Ascending aorta (tissue), 2 donors: Measurements from ENCODE around the gene ASGR1. TPM values are rescaled to one million over a fixed set of nuclear protein-coding genes. Genes with fewer than 3 reads are reported as not detected.

Experiments used
- DNase-seq, 2 donors: peaks; one replicate each; pipeline ENCODE4 v3.0.0-alpha.2; 2019; ENCODE audit warnings: low spot score in 2 of 2
- H3K27ac ChIP-seq, 2 donors: fragments of 200-600 bp; sonication (generic); one replicate each; pipeline ENCODE4 v1.5.1; 2016 to 2017; ENCODE audit warnings: mild to moderate bottlenecking in 1 of 2
- H3K27me3 ChIP-seq: fragments of 200-600 bp; sonication (generic); one replicate; pipeline ENCODE4 v1.5.1; 2017
- H3K36me3 ChIP-seq, 2 donors: fragments of 200-600 bp; sonication (generic); one replicate each; pipeline ENCODE4 v1.5.1; 2016
- H3K4me1 ChIP-seq, 2 donors: fragments of 200-600 bp; sonication (generic); one replicate each; pipeline ENCODE4 v1.5.1; 2016 to 2017; ENCODE audit warnings: mild to moderate bottlenecking in 1 of 2
- H3K4me3 ChIP-seq, 2 donors: fragments of 200-600 bp; sonication (generic); one replicate each; pipeline ENCODE4 v1.5.1; 2016 to 2017; ENCODE audit warnings: mild to moderate bottlenecking in 1 of 2
- H3K9me3 ChIP-seq, 2 donors: fragments of 200-600 bp; sonication (generic); one replicate each; pipeline ENCODE4 v1.5.1; 2016
- intact Hi-C: fragments of 100-400 bp; cut with DNase I; formaldehyde crosslinking; loops from one replicate; pipeline ENCODE4 v1.15.1; 2023
- total RNA-seq: library from RNA; depleted of rRNA; stranded (reverse); fragments of >200 nt; gene quantifications from one replicate; pipeline ENCODE4 v1.1.0, GENCODE V29; 2016
- TF ChIP-seq, protein P1 (sequence below), 3 experiments: fragments of 200-600 bp in 2 of 3; fragments of 450-650 bp in 1 of 3; sonication (generic) in 2 of 3; IDR thresholded peaks; one replicate each; pipeline ENCODE4 v1.5.1; 2016 to 2019; ENCODE audit warnings: antibody characterized with exemption in 3 of 3, mild to moderate bottlenecking in 1 of 3, moderate library complexity in 1 of 3

Gene ASGR1, protein sequence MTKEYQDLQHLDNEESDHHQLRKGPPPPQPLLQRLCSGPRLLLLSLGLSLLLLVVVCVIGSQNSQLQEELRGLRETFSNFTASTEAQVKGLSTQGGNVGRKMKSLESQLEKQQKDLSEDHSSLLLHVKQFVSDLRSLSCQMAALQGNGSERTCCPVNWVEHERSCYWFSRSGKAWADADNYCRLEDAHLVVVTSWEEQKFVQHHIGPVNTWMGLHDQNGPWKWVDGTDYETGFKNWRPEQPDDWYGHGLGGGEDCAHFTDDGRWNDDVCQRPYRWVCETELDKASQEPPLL
- 3.9 TPM for total RNA-seq

DNA sequence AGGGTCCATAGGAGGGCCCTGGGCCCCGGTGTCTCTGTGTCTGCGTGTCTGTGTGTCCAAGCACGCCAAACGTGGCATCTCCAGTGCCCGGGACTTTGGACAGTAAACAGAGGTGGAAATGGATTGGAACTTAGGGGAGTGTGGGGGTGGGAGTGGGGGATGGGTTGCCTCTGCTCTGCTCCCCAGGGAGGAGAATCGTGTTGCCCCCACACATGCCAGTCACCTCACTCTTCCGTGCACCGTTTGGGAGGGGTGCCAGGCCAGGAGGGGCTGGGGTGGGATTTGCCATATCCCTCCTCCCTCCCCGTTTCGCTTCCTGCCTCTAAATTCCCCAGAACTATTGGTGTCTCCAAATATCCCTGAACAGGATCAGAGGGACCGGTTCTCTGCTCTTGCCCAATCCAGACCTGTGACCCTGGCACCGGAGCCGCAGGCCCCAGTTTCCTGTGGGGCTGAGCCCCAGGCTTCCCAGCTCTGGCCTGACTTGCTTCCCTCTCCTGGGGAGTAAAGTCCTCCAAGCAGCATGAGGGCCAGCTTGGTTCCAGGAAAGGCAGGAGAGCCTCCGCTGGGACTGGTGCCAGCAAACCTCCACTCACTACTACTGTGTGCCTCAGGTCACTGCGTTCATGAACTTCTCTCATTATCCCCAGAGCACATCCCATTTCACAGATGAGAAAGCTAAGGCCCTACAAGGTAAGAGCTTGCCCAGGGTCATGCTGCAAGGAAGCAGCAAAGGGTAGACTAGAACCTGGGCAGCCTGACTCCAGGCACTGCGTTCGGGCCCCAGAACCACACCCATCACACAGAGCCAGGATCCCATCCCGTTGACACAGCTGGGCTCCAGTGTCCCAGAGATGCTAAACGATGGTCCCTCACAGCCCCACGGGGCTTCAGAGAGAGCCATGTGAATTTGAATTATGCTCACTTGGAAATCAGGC is at the start of gene ASGR1:
Gene ASGR1 (minus strand): TSS at position 54 of the 938 bp plus-strand sequence. CDS start 807 bp downstream, outside the sequence.
- H3K27me3 ChIP-seq: no peaks in the 10 kb centered on the region
- no peaks in the 10 kb centered on the region for H3K9me3 ChIP-seq
- H3K36me3 ChIP-seq: no peaks in the 10 kb centered on the region
- H3K4me3 ChIP-seq: peak within 1 kb of the TSS in 1 of 2 donors; percentile 51
- DNase-seq: no peak
- TF ChIP-seq, protein P1, sequence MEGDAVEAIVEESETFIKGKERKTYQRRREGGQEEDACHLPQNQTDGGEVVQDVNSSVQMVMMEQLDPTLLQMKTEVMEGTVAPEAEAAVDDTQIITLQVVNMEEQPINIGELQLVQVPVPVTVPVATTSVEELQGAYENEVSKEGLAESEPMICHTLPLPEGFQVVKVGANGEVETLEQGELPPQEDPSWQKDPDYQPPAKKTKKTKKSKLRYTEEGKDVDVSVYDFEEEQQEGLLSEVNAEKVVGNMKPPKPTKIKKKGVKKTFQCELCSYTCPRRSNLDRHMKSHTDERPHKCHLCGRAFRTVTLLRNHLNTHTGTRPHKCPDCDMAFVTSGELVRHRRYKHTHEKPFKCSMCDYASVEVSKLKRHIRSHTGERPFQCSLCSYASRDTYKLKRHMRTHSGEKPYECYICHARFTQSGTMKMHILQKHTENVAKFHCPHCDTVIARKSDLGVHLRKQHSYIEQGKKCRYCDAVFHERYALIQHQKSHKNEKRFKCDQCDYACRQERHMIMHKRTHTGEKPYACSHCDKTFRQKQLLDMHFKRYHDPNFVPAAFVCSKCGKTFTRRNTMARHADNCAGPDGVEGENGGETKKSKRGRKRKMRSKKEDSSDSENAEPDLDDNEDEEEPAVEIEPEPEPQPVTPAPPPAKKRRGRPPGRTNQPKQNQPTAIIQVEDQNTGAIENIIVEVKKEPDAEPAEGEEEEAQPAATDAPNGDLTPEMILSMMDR (IDR thresholded peaks at IDR 0.05): no peak
- no peak within 1 kb of the TSS for H3K27ac ChIP-seq
- intact Hi-C loops: loop anchor here (5.0 kb wide), 1 partner anchor 127 kb away; no protein-coding TSS in a partner anchor
- peaks cover 4 to 13% of the 10 kb centered on the region in 2 donors for H3K4me1 ChIP-seq

DNA sequence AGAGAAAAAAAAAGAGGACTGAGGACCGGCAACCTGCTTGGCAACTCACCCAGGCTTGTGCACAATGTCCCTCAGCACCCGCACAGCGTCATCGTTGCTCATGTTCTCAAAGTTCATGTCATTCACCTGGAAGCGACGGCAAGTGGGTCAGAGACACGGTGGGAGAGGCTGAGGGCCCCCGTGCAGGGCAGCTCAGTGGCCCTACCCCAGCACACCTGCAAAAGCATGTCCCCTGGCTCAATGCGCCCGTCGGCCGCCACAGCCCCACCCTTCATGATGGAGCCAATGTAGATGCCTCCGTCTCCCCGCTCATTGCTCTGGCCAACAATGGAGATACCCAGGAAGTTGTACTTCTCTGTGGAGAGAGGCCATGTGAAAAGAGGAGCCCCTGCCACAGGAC is 49.8 kb upstream of the ASGR1 start:
- no peak overlapping the region for H3K4me3 ChIP-seq
- H3K9me3 ChIP-seq: no peaks in the 10 kb centered on the region
- H3K27me3 ChIP-seq: no peaks in the 10 kb centered on the region
- no peak overlapping the region for H3K27ac ChIP-seq
- TF ChIP-seq, protein P1 (IDR thresholded peaks at IDR 0.05): no peak
- H3K4me1 ChIP-seq: peaks cover 4 to 12% of the 10 kb centered on the region in 2 donors
- peaks cover 65% of the 10 kb centered on the region in 2 donors for H3K36me3 ChIP-seq
- DNase-seq: no peak
- intact Hi-C loops: no loop called here

DNA sequence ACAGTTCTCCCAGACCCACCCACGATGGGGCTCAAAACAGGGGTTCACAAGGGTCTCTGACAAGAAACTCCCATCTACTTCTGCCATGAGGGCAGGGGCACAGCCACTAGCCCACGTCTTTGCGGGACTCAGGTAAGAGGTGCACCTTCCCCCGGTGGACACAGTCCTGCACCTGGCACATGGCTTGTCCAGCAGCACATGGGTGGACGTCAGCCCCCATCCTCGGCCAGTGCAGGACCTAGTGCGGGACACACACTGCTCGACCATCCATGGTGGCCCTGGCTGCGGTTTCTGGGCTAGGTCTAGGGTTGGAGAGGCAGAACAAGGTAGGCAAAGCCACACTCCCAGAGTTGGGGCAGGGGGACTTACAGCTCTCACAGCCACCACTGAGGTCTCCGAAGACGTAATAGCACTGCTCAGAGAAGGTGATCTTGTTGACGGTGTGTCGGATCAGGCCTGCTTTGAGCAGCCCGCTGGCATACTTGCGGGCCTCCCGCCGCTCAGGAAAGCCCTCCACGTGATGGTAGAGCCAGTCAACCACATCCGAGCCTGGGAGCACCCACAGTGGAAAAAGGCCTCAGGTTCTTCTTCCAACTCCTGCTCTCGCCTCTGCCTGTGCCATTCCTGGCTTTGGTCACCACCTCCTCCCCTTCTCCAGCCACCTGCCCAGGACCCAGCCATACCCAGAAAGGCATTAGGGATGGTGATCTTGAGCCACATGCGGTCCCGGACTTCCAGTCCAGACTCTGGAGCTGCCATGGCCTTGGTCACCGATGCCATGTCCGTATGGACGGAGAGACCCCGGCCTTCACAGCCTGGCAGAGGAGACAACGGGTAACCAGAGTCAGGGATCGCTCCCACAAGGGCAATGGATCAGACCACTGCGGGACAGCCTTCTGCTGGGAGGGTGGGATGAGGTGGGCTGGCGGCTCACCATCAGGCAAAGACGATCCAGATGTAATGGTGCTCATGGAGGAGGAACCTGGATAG is 47.8 kb upstream of the ASGR1 start:
- TF ChIP-seq, protein P1 (IDR thresholded peaks at IDR 0.05): no peak
- Histone ChIP-seq H3K27ac (no peak overlapping the region), H3K9me3 (no peaks in the 10 kb centered on the region), H3K4me3 (no peak overlapping the region), H3K27me3 (no peaks in the 10 kb centered on the region), H3K36me3 (peaks cover 84% of the 10 kb centered on the region in 2 donors), H3K4me1 (no peaks in the 10 kb centered on the region)
- DNase-seq: no peak
- intact Hi-C loops: no loop called here

DNA sequence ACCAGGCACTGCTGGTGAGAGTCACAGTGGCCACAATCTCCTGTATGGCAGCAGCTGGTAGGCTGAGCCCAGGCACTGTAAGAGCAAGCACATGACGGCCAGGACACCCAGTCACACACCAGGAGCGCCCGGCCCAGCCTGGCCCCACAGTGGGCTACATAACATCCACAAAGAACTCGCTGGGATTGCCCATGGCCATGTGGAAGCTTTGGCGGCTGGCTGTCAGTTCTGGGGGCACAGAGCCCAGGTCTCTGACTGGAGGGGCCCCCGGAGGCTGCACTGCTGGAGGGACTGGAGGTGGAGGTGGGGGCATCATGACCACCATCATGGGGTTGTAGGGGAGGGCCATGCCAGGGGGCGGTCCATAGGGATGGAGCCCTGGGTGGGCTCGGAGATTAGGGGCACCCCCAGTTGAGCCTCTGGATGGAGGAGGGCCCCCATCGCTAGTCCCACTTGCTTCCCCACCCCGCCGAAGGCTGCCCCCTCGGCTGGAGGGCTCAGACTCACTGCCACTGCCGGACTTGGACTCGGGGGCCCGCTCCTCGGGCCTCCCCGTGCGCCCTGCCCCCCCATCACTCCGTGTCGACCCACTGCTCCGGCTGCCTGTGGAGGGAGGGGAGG is 46.7 kb upstream of the ASGR1 start:
- intact Hi-C loops: no loop called here
- DNase-seq: no peak
- H3K27me3 ChIP-seq: no peaks in the 10 kb centered on the region
- peaks cover 85 to 86% of the 10 kb centered on the region in 2 donors for H3K36me3 ChIP-seq
- H3K4me1 ChIP-seq: peaks cover 2 to 10% of the 10 kb centered on the region in 2 donors
- TF ChIP-seq, protein P1 (IDR thresholded peaks at IDR 0.05): no peak
- H3K9me3 ChIP-seq: no peaks in the 10 kb centered on the region
- H3K27ac ChIP-seq: no peak overlapping the region
- no peak overlapping the region for H3K4me3 ChIP-seq
